Gastrocnemius medialis (tissue), 4 donors: ENCODE measurements around the gene XYLB.

Experiments used
- POLR2A ChIP-seq, 2 donors: fragments of 450-650 bp; IDR thresholded peaks; one replicate each; pipeline ENCODE4 v1.6.1; 2017; ENCODE audit warnings: antibody characterized with exemption in 2 of 2, mild to moderate bottlenecking in 2 of 2, moderate library complexity in 2 of 2
- TF ChIP-seq, protein P1 (sequence below), 5 experiments: fragments of 450-650 bp in 3 of 5; fragments of 200-600 bp in 2 of 5; sonication (generic) in 2 of 5; IDR thresholded peaks in 4 of 5; conservative IDR thresholded peaks in 1 of 5; 1 replicate in 4 of 5; 2 replicates in 1 of 5; pipeline ENCODE4 v1.5.1; 2016 to 2019; ENCODE audit warnings: antibody characterized with exemption in 5 of 5, mild to moderate bottlenecking in 3 of 5, moderate library complexity in 3 of 5

DNA sequence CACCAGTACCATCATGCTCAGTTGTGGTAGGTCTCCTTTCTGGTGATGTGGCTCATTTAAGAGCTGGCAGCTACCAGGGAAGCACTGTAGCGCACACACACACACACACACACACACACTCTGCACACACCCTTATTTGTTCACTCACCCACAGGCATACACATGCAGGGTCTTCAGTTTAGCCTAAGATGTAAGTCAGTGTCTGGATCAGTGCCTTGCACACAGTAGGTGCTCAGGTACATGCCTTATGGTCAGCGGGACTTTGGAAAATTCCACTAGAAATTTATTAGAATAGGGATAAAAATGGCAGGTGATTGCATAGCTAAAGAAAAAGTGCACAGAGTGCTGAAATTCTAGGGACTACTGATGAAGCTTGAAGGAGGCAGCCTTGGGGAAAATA is 23.6 kb downstream of the XYLB start:
- TF ChIP-seq, protein P1, sequence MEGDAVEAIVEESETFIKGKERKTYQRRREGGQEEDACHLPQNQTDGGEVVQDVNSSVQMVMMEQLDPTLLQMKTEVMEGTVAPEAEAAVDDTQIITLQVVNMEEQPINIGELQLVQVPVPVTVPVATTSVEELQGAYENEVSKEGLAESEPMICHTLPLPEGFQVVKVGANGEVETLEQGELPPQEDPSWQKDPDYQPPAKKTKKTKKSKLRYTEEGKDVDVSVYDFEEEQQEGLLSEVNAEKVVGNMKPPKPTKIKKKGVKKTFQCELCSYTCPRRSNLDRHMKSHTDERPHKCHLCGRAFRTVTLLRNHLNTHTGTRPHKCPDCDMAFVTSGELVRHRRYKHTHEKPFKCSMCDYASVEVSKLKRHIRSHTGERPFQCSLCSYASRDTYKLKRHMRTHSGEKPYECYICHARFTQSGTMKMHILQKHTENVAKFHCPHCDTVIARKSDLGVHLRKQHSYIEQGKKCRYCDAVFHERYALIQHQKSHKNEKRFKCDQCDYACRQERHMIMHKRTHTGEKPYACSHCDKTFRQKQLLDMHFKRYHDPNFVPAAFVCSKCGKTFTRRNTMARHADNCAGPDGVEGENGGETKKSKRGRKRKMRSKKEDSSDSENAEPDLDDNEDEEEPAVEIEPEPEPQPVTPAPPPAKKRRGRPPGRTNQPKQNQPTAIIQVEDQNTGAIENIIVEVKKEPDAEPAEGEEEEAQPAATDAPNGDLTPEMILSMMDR (IDR thresholded peaks at IDR 0.05 in 4 of 5, conservative IDR thresholded peaks at IDR 0.05 in 1 of 5) = no peak
- no peak for TF ChIP-seq POLR2A (IDR thresholded peaks at IDR 0.05)
